Testis (tissue), 3 donors: Measurements from ENCODE around the gene TAC4. TPM values are rescaled to one million over a fixed set of nuclear protein-coding genes. Genes with fewer than 3 reads are reported as not detected.

Experiments
- DNase-seq: peaks from one replicate; pipeline ENCODE4 v3.0.0-alpha.2; 2019
- H3K27ac ChIP-seq, 2 donors: fragments of 200-600 bp; sonication (generic); one replicate each; pipeline ENCODE4 v1.5.1; 2019
- H3K27me3 ChIP-seq: fragments of 200-600 bp; sonication (generic); one replicate; pipeline ENCODE4 v1.5.1; 2019
- H3K36me3 ChIP-seq: fragments of 200-600 bp; sonication (generic); one replicate; pipeline ENCODE4 v1.5.1; 2017; ENCODE audit warnings: low read depth; ENCODE audit errors: missing control alignments
- H3K4me1 ChIP-seq: fragments of 200-600 bp; sonication (generic); one replicate; pipeline ENCODE4 v1.5.1; 2019
- H3K4me3 ChIP-seq, 2 donors: fragments of 200-600 bp; sonication (generic); one replicate each; pipeline ENCODE4 v1.5.1; 2017 to 2019
- H3K9me3 ChIP-seq: fragments of 200-600 bp; sonication (generic); one replicate; pipeline ENCODE4 v1.5.1; 2017
- POLR2A ChIP-seq: fragments of 450-650 bp; IDR thresholded peaks from one replicate; pipeline ENCODE4 v1.6.1; 2017; ENCODE audit warnings: antibody characterized with exemption, mild to moderate bottlenecking, moderate library complexity
- WGBS, 2 donors: methylation state at CpG; one replicate each; pipeline ENCODE4 v1.1.5; 2018; 5-methylcytosine and 5-hydroxymethylcytosine counted together
- intact Hi-C: fragments of 100-400 bp; cut with DNase I; formaldehyde crosslinking; loops from one replicate; pipeline ENCODE4 v1.15.1; 2023; ENCODE audit warnings: low total_unique reads
- polyA plus RNA-seq: library from polyadenylated mRNA; stranded (reverse); fragments of 350-450 nt; fragmentation: Illumina TruSeq; extraction: RNeasy Lipid Tissue Mini Kit (QIAGEN cat#74804); gene quantifications from one replicate; pipeline ENCODE4 v1.2.3, GENCODE V29; 2014; ENCODE audit warnings: low read depth, low replicate concordance; ENCODE audit not compliant: insufficient read depth
- total RNA-seq, 2 donors: library from RNA; depleted of rRNA; stranded (reverse); fragments of >200 nt; gene quantifications; one replicate each; pipeline ENCODE4 v1.2.3, GENCODE V29; 2016
- TF ChIP-seq, protein P1 (sequence below), 3 experiments: fragments of 450-650 bp in 2 of 3; fragments of 200-600 bp in 1 of 3; sonication (generic) in 1 of 3; IDR thresholded peaks; one replicate each; pipeline ENCODE4 v1.5.1; 2016 to 2019; ENCODE audit warnings: antibody characterized with exemption in 3 of 3, mild to moderate bottlenecking in 2 of 3, moderate library complexity in 1 of 3

Gene TAC4
- total and polyA plus RNA-seq, 3 donors from 2014 or later = not detected

DNA sequence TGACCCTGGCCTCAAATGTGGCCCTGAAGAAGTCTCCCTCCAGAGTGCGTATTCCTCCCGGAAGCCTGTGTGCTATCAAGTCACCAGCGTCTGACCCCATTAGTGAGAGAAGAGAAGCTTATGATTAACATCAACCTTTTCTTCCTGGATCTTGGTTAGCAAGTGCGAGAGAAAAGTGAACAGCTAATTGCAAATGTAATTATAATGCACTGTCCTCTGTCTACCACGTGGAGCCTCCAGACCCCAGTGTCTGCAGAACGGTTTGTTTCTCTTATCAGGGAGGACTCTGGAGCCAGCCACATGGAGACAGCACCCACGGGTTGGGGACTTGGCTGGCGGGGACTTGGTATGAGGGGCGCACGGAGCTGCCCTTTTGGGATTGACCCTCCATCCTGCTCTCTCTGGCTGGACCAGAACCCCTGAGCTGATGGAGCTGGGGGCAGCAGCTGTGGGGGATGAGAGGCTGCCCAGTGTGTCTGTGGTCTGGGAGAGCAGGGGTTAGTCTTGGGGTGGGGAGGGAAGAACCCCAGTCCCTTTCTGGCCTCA, 5.7 kb upstream of the TAC4 start:
- intact Hi-C loops = loop anchor here (5.0 kb wide), 1 partner anchor 151 kb away; no protein-coding TSS in a partner anchor
- TF ChIP-seq POLR2A = no peak
- TF ChIP-seq, protein P1, sequence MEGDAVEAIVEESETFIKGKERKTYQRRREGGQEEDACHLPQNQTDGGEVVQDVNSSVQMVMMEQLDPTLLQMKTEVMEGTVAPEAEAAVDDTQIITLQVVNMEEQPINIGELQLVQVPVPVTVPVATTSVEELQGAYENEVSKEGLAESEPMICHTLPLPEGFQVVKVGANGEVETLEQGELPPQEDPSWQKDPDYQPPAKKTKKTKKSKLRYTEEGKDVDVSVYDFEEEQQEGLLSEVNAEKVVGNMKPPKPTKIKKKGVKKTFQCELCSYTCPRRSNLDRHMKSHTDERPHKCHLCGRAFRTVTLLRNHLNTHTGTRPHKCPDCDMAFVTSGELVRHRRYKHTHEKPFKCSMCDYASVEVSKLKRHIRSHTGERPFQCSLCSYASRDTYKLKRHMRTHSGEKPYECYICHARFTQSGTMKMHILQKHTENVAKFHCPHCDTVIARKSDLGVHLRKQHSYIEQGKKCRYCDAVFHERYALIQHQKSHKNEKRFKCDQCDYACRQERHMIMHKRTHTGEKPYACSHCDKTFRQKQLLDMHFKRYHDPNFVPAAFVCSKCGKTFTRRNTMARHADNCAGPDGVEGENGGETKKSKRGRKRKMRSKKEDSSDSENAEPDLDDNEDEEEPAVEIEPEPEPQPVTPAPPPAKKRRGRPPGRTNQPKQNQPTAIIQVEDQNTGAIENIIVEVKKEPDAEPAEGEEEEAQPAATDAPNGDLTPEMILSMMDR (IDR thresholded peaks at IDR 0.05) = no peak
- Histone ChIP-seq H3K9me3 (no peaks in the 10 kb centered on the region), H3K27ac (no peak overlapping the region), H3K36me3 (no peaks in the 10 kb centered on the region), H3K27me3 (no peaks in the 10 kb centered on the region), H3K4me1 (peaks cover 4% of the 10 kb centered on the region), H3K4me3 (no peak overlapping the region)
- 81 to 86% methylated on average over 9 to 10 of the region's 10 CpGs for WGBS, 2 donors
- no peak for DNase-seq

DNA sequence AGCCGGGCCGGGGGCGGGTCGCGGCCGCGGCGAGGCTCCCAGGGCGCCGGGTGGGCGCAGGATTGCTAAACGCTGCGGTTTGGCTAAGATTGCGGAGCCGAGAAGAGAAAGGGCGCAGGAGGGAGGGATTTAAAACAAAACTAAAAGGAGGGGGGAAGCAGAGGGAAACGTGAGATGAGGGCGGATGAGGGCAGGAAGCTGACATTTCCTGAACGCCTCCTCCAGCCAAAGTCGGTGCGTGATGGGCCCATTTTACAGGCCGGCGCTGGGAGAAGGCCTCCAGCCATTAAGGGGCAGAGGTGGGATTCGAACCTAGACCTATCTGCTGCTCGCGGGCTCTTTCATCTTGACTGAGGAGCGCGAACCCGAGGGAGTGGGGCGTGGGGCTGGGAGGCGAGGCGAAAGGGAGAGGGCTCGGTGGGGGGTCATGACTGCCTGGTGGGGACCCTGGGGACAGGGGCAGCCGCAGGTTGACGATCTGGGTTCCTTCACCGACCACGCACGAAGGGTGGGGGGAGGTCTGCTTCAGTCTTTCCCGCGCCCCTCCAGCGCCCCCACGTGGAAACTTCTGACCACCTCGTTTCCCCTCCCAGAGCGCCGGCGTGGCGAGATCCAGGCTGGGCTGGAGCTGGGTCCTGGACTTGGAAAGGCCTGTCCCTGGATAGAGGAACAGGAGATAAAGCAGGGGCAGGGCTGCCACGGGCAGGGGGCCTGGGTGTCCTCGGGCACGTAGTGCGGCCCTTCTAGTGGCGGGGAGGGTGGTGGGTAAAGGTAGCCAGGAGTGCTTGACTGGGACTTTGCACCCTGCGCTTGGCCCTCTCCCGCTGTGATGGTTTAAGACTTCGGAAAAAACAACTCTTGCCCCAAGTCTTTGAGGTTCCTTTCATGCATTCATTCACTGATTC, 3.8 kb upstream of the TAC4 start:
- peaks cover 4% of the 10 kb centered on the region for H3K4me1 ChIP-seq
- H3K9me3 ChIP-seq = no peaks in the 10 kb centered on the region
- no peaks in the 10 kb centered on the region for H3K27me3 ChIP-seq
- WGBS, 2 donors = 3 to 5% methylated on average over 43 to 54 of the region's 55 CpGs
- intact Hi-C loops = loop anchor here (5.0 kb wide), 1 partner anchor 149 kb away; no protein-coding TSS in a partner anchor
- no peak overlapping the region for H3K27ac ChIP-seq
- peak; percentile 75 for DNase-seq
- no peaks in the 10 kb centered on the region for H3K36me3 ChIP-seq
- peak overlapping the region; percentile 40 to 55 for H3K4me3 ChIP-seq
- TF ChIP-seq, protein P1 (IDR thresholded peaks at IDR 0.05) = peak; percentile 33 to 65 (median 52)
- no peak for TF ChIP-seq POLR2A

DNA sequence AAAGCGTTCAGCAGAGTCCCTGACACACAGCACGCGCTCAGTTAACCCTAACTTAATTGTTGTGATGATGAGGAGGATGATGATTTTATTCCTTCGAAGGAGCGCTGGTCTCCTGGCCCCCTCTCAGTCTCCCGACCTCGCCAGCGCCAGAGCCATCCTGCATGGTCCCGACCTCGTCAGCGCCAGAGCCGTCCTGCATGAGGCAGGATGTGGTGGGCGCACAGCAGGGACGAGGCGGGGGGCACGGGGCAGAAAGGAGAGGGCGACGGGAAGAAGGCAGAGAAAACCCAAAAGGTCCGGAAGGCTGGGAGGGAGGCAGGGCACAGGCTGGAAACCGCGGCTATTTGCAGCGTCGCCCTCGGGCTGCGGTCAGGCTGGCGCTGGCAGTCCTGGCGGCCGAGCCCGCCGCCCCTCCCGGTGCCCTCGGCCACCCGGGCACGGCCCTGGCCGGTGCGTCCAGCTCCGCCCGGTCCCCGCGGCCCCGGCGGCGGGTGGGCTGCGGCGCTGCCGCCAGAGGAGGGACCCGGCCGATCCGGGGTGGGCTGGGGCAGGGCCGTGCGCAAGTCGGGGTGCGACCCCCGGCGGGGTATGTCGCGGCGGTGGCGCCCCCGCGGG, 3.0 kb upstream of the TAC4 start:
- no peak for TF ChIP-seq POLR2A
- TF ChIP-seq, protein P1 (IDR thresholded peaks at IDR 0.05) = no peak
- no peaks in the 10 kb centered on the region for H3K27me3 ChIP-seq
- 2 to 3% methylated on average over 28 to 60 of the region's 61 CpGs for WGBS, 2 donors
- no peaks in the 10 kb centered on the region for H3K9me3 ChIP-seq
- H3K4me1 ChIP-seq = peaks cover 6% of the 10 kb centered on the region
- peak overlapping the region; percentile 40 to 55 for H3K4me3 ChIP-seq
- H3K27ac ChIP-seq = no peak overlapping the region
- DNase-seq = no peak
- H3K36me3 ChIP-seq = no peaks in the 10 kb centered on the region
- intact Hi-C loops = loop anchor here (5.0 kb wide), 1 partner anchor 149 kb away; no protein-coding TSS in a partner anchor

DNA sequence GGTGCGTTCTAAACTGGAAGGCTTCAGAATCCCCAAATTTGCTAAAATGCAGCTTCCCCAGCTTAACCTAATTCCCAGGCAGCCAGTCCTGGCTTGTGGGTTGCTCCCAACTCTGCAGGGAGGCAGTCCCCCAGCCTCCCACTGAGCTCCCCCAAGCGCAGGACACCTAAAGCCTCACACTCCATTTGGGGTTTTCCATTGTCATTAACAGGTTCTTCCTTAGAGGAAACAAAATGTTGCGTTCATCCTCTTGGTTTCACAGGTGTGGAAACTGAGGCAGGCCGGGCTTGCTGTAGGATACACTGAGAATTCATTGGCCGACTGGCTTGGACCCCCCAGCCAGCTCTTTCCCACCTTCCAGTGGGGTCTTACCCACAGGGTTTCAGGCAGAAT, 2.3 kb upstream of the TAC4 start:
- Histone ChIP-seq H3K9me3 (no peaks in the 10 kb centered on the region), H3K4me3 (no peak overlapping the region), H3K27me3 (no peaks in the 10 kb centered on the region), H3K36me3 (no peaks in the 10 kb centered on the region), H3K4me1 (peaks cover 12% of the 10 kb centered on the region), H3K27ac (no peak overlapping the region)
- DNase-seq = no peak
- no peak for TF ChIP-seq POLR2A
- TF ChIP-seq, protein P1 (IDR thresholded peaks at IDR 0.05) = no peak
- 76 to 79% methylated on average over 5 of the region's 5 CpGs for WGBS, 2 donors
- intact Hi-C loops = loop anchor here (5.0 kb wide), 1 partner anchor 148 kb away; no protein-coding TSS in a partner anchor
